Cardiac muscle cell (in vitro differentiated cells and primary cell): ENCODE data around the gene EIF5AL1. TPM values are rescaled to one million over a fixed set of nuclear protein-coding genes. Genes with fewer than 3 reads are reported as not detected.
A peak's percentile ranks its signal among the peaks of the same experiment; 100 is the strongest.

Source experiments
- DNase-seq, 2 donors: peaks; one replicate each; pipeline versions ENCODE4 v3.0.0 to v3.0.0-alpha.2; 2010 to 2017; ENCODE audit warnings: low read depth in 1 of 2, low spot score in 1 of 2
- H3K27ac ChIP-seq: fragments of 200-600 bp; sonication (generic); 2 replicates; pipeline ENCODE4 v1.5.1; 2016
- H3K27me3 ChIP-seq: fragments of 200-600 bp; sonication (generic); 2 replicates; pipeline ENCODE4 v1.6.0; 2016; ENCODE audit warnings: control low read depth
- H3K36me3 ChIP-seq: fragments of 200-600 bp; sonication (generic); 2 replicates; pipeline ENCODE4 v1.5.1; 2016; ENCODE audit warnings: control low read depth
- H3K4me1 ChIP-seq: fragments of 200-600 bp; sonication (generic); 2 replicates; pipeline ENCODE4 v1.8.1; 2017; ENCODE audit warnings: low read depth, mild to moderate bottlenecking, mixed run types
- H3K4me3 ChIP-seq: fragments of 200-600 bp; sonication (generic); 2 replicates; pipeline ENCODE4 v1.5.1; 2016; ENCODE audit warnings: mild to moderate bottlenecking
- H3K9me3 ChIP-seq: fragments of 200-600 bp; sonication (generic); 2 replicates; pipeline ENCODE4 v1.5.1; 2017; ENCODE audit warnings: low read depth, mild to moderate bottlenecking, control low read depth
- CTCF ChIP-seq: IDR thresholded peaks from 2 replicates; pipeline ENCODE4 v1.5.1; 2012; ENCODE audit warnings: low read depth, mild to moderate bottlenecking, low read length
- polyA plus RNA-seq: library from polyadenylated mRNA; unstranded; fragments of >200 nt; fragmentation: Nextera tagmentation; extraction: Ambion mirVana; gene quantifications from 2 replicates; pipeline ENCODE4 v1.2.1, GENCODE V29; 2016
- total RNA-seq: library from RNA; depleted of rRNA; stranded (reverse); fragments of >200 nt; gene quantifications from 2 replicates; pipeline ENCODE4 v1.2.3, GENCODE V29; 2016

The EIF5AL1 gene
- total and polyA plus RNA-seq, 2 experiments from 2014 or later = 0.27 to 1.9 TPM

DNA sequence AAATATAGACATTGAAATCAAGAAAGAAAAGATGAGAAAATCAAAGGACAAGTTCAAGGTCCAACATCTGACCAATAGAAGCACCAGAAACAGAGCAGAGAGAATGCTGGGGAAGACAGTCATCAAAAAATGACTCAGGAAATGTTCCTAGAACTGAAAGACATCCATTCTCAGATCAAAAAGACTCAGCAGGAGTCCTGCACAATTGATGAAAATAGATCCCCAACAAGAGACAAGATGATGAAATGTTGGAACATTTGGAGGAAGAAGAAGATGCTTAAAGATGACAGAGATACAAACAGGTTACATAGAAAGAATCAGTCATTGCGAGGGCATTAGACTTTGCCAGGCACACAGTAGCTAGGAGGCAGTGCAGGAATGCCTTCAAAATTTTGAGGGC is 30.0 kb upstream of the EIF5AL1 start:
- no peak for DNase-seq
- no peak for TF ChIP-seq CTCF
- Histone ChIP-seq H3K4me3 (no peak overlapping the region), H3K27ac (no peak overlapping the region), H3K27me3 (no peaks in the 10 kb centered on the region), H3K9me3 (no peaks in the 10 kb centered on the region), H3K4me1 (no peaks in the 10 kb centered on the region), H3K36me3 (no peaks in the 10 kb centered on the region)

- no peaks in the 10 kb centered on the region for H3K36me3 ChIP-seq
- no peak for DNase-seq
- no peaks in the 10 kb centered on the region for H3K4me1 ChIP-seq
- H3K27me3 ChIP-seq = no peaks in the 10 kb centered on the region
- H3K9me3 ChIP-seq = no peaks in the 10 kb centered on the region
- H3K27ac ChIP-seq = no peak overlapping the region
- H3K4me3 ChIP-seq = no peak overlapping the region
- TF ChIP-seq CTCF = no peak
Measured at GRCh38 chr10:79482741-79483140, 29.6 kb upstream of the EIF5AL1 start.

- no peak for TF ChIP-seq CTCF
- H3K36me3 ChIP-seq = no peaks in the 10 kb centered on the region
- no peaks in the 10 kb centered on the region for H3K9me3 ChIP-seq
- DNase-seq = no peak
- peaks cover 3% of the 10 kb centered on the region for H3K4me1 ChIP-seq
- no peak overlapping the region for H3K4me3 ChIP-seq
- no peaks in the 10 kb centered on the region for H3K27me3 ChIP-seq
- no peak overlapping the region for H3K27ac ChIP-seq
Measured at GRCh38 chr10:79483299-79483698, 29.0 kb upstream of the EIF5AL1 start.

DNA sequence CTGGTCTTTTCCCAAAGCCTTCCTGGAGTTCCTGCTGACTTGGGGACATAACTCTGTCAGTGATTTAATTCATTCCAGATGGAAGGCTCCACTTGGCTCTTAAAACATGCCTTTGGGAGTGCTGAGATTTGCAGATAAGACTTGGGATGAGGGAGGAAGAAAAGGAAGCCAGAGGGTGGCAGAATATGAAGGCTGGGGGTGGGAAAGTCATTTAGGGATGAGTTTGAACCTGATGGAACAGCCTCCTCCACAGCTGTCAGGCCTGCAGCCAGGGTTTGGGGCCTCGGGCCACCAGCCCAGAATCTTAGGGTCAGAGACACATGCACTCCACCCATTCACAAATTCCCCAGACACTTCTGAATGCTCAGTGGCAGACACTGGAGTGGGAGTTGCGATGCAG is 28.4 kb upstream of the EIF5AL1 start:
- no peaks in the 10 kb centered on the region for H3K36me3 ChIP-seq
- no peak for TF ChIP-seq CTCF
- H3K4me1 ChIP-seq = peaks cover 3% of the 10 kb centered on the region
- no peaks in the 10 kb centered on the region for H3K9me3 ChIP-seq
- H3K27ac ChIP-seq = no peak overlapping the region
- DNase-seq = peak in 1 of 2 donors; percentile 50
- no peaks in the 10 kb centered on the region for H3K27me3 ChIP-seq
- no peak overlapping the region for H3K4me3 ChIP-seq

DNA sequence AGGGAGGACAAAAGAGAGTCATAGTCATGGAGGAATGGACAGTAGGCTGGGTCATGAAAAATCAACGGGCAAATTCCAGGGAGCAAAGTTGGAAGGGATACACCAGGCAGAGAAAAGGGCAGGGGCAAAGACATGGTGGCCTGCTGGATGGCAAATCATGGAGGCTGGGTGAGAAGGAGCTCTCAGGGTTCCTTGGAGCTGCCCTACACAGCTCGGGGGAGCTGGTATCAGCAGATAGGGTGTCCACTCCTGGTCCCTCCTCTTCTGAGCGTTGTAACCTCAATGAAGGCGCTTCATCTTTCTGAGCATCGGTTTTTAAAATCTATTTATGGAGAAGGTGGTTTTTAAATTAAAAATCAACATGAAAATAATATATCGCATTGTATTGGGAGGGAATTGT is 27.9 kb upstream of the EIF5AL1 start:
- H3K27ac ChIP-seq = no peak overlapping the region
- H3K36me3 ChIP-seq = no peaks in the 10 kb centered on the region
- DNase-seq = no peak
- TF ChIP-seq CTCF = no peak
- no peaks in the 10 kb centered on the region for H3K9me3 ChIP-seq
- no peak overlapping the region for H3K4me3 ChIP-seq
- H3K27me3 ChIP-seq = no peaks in the 10 kb centered on the region
- peaks cover 3% of the 10 kb centered on the region for H3K4me1 ChIP-seq
